ENCODE measurements around the gene MIPEP. TPM values are rescaled to one million over a fixed set of nuclear protein-coding genes. Genes with fewer than 3 reads are reported as not detected.

Gene MIPEP
- total and polyA plus RNA-seq, 10 of the 15 experiments (the other 5 are each of a cell fraction or from before 2014, with no cell fraction given): 15.6 to 56.2 (median 29.8) TPM

DNA sequence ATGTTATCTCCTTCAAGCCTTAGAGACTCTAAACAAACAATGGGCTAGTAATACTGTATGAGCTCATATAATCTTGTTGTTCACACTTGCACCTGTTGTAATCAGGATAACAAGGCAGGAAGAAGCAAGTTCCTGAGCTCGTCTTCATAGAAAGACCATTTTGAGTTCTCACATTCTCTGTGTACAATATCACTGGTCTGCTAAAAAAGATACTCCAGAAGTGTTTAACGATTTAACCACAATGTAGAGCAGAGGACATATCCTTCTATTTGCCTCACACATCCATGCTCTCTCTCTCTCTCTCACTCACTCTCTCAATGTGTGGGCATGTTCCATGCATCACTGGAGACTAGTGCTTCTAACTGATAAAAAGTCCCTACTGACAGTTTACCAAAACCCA, 122.9 kb downstream of the MIPEP start (continued):
- TF ChIP-seq, protein P1, sequence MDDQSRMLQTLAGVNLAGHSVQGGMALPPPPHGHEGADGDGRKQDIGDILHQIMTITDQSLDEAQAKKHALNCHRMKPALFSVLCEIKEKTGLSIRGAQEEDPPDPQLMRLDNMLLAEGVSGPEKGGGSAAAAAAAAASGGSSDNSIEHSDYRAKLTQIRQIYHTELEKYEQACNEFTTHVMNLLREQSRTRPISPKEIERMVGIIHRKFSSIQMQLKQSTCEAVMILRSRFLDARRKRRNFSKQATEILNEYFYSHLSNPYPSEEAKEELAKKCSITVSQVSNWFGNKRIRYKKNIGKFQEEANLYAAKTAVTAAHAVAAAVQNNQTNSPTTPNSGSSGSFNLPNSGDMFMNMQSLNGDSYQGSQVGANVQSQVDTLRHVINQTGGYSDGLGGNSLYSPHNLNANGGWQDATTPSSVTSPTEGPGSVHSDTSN (IDR thresholded peaks at IDR 0.05; ENCODE audit: insufficient replicate concordance, low read depth, low read length): no peak
- TF ChIP-seq MEF2B (IDR thresholded peaks at IDR 0.05; ENCODE audit: partially characterized antibody, poor library complexity, severe bottlenecking): no peak
- TF ChIP-seq RUNX3 (IDR thresholded peaks at IDR 0.05; ENCODE audit: low read length): peak; percentile 77
- TF ChIP-seq SUPT20H (IDR thresholded peaks at IDR 0.05; ENCODE audit: borderline replicate concordance, control insufficient read depth, low read depth, low read length): no peak
- TF ChIP-seq CBX3 (IDR thresholded peaks at IDR 0.05; ENCODE audit: borderline replicate concordance, low read depth): no peak

DNA sequence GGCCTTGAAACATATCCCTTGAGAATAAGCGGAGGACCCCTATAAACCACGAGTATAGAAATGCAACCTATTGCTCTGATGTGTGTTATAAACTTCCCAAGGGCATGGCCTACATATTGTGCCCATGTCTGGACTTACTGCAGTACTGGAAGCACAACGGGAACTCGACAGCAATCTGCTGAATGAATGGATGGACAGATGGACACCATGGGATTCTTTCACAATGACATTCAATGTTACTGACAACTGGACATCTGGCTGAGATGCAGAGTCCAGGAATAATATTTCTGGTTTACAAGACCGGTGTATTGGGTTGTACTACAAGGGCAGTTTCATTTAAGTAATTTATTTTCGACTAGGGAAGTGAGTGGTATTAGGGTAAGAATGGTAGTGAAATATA, 123.7 kb downstream of the MIPEP start:
- no peak for DNase-seq (ENCODE audit: low read depth, low spot score)
- WGBS (ENCODE audit: insufficient coverage, insufficient replicate concordance, low lambda C conversion rate, missing lambda C conversion rate): 89% methylated on average over 6 of the region's 6 CpGs
- H3K4me3 ChIP-seq: no peak overlapping the region
- ChIA-PET SMC1A (ENCODE audit: uncharacterized antibody, unreplicated experiment) (interaction anchor here (1.0 to 2.4 kb wide), 4 partner anchors 10 to 201 kb away, joined by 3 to 11 read pairs (median 4); no protein-coding TSS in a partner anchor), CTCF (interaction anchor here (1.4 kb wide), 1 partner anchor 7 kb away, joined by 3 read pairs; no protein-coding TSS in a partner anchor), RAD21 (ENCODE audit: unreplicated experiment) (interaction anchor here (1.0 kb wide), 1 partner anchor 46 kb away, joined by 4 read pairs; no protein-coding TSS in a partner anchor), POLR2A (no interaction called here)
- H4K20me1 ChIP-seq (ENCODE audit: control insufficient read depth, insufficient read depth): no peaks in the 10 kb centered on the region
- H3K9ac ChIP-seq (ENCODE audit: control insufficient read depth, insufficient read depth, low read length): no peak overlapping the region
- no peak for ATAC-seq
- intact Hi-C loops (cut with micrococcal nuclease; ENCODE audit: unreplicated experiment): no loop called here
- H2AFZ ChIP-seq (ENCODE audit: control insufficient read depth, low read depth, low read length): no peak overlapping the region
- no peaks in the 10 kb centered on the region for H3K9me3 ChIP-seq (replicated peaks; ENCODE audit: control insufficient read depth, insufficient read depth, low read length)
- no peak for FAIRE-seq
- peaks cover 24% of the 10 kb centered on the region for H3K4me1 ChIP-seq (ENCODE audit: control insufficient read depth, insufficient read depth, low read length)
- H3K36me3 ChIP-seq (ENCODE audit: control insufficient read depth in 2 of 2, insufficient read depth in 2 of 2, low read length in 1 of 2): no peaks in the 10 kb centered on the region
- BruUV-seq (replicated peaks): no TSS peak
- in situ Hi-C loops (cut with MboI): no loop called here
- no peaks in the 10 kb centered on the region for H3K79me2 ChIP-seq (ENCODE audit: control insufficient read depth, insufficient read depth, low read length)
- H3K4me2 ChIP-seq (ENCODE audit: control insufficient read depth, insufficient read depth): no peak overlapping the region
- H3K27ac ChIP-seq (ENCODE audit: control insufficient read depth, insufficient read depth): no peak overlapping the region
- H3K27me3 ChIP-seq (replicated peaks in 1 of 2; ENCODE audit: control insufficient read depth in 2 of 2, insufficient read depth in 2 of 2, low read length in 1 of 2): no peaks in the 10 kb centered on the region
- TF ChIP-seq FOS (IDR thresholded peaks at IDR 0.05; ENCODE audit: borderline replicate concordance, extremely low read depth, insufficient read length) (no peak), SP1 (IDR thresholded peaks at IDR 0.05; ENCODE audit: low read depth, low read length) (no peak), SMAD5 (IDR thresholded peaks at IDR 0.05; ENCODE audit: low read depth) (no peak), SRF (IDR thresholded peaks at IDR 0.05; ENCODE audit: low read depth in 2 of 2, low read length in 2 of 2) (no peak), RAD21 (IDR thresholded peaks at IDR 0.05; ENCODE audit: insufficient read depth, low read depth, low read length) (no peak), RELA (IDR thresholded peaks at IDR 0.05; ENCODE audit: borderline replicate concordance, partially characterized antibody) (no peak)
- TF ChIP-seq, protein P2, sequence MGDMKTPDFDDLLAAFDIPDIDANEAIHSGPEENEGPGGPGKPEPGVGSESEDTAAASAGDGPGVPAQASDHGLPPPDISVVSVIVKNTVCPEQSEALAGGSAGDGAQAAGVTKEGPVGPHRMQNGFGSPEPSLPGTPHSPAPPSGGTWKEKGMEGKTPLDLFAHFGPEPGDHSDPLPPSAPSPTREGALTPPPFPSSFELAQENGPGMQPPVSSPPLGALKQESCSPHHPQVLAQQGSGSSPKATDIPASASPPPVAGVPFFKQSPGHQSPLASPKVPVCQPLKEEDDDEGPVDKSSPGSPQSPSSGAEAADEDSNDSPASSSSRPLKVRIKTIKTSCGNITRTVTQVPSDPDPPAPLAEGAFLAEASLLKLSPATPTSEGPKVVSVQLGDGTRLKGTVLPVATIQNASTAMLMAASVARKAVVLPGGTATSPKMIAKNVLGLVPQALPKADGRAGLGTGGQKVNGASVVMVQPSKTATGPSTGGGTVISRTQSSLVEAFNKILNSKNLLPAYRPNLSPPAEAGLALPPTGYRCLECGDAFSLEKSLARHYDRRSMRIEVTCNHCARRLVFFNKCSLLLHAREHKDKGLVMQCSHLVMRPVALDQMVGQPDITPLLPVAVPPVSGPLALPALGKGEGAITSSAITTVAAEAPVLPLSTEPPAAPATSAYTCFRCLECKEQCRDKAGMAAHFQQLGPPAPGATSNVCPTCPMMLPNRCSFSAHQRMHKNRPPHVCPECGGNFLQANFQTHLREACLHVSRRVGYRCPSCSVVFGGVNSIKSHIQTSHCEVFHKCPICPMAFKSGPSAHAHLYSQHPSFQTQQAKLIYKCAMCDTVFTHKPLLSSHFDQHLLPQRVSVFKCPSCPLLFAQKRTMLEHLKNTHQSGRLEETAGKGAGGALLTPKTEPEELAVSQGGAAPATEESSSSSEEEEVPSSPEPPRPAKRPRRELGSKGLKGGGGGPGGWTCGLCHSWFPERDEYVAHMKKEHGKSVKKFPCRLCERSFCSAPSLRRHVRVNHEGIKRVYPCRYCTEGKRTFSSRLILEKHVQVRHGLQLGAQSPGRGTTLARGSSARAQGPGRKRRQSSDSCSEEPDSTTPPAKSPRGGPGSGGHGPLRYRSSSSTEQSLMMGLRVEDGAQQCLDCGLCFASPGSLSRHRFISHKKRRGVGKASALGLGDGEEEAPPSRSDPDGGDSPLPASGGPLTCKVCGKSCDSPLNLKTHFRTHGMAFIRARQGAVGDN (IDR thresholded peaks at IDR 0.05): no peak
- TF ChIP-seq, protein P3, sequence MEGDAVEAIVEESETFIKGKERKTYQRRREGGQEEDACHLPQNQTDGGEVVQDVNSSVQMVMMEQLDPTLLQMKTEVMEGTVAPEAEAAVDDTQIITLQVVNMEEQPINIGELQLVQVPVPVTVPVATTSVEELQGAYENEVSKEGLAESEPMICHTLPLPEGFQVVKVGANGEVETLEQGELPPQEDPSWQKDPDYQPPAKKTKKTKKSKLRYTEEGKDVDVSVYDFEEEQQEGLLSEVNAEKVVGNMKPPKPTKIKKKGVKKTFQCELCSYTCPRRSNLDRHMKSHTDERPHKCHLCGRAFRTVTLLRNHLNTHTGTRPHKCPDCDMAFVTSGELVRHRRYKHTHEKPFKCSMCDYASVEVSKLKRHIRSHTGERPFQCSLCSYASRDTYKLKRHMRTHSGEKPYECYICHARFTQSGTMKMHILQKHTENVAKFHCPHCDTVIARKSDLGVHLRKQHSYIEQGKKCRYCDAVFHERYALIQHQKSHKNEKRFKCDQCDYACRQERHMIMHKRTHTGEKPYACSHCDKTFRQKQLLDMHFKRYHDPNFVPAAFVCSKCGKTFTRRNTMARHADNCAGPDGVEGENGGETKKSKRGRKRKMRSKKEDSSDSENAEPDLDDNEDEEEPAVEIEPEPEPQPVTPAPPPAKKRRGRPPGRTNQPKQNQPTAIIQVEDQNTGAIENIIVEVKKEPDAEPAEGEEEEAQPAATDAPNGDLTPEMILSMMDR (IDR thresholded peaks at IDR 0.05 in 2 of 3, conservative IDR thresholded peaks at IDR 0.05 in 1 of 3; ENCODE audit: control insufficient read depth in 2 of 3, extremely low read depth in 1 of 3, insufficient read depth in 1 of 3, low read depth in 3 of 3, low read length in 3 of 3): no peak
- TF ChIP-seq, protein P4, sequence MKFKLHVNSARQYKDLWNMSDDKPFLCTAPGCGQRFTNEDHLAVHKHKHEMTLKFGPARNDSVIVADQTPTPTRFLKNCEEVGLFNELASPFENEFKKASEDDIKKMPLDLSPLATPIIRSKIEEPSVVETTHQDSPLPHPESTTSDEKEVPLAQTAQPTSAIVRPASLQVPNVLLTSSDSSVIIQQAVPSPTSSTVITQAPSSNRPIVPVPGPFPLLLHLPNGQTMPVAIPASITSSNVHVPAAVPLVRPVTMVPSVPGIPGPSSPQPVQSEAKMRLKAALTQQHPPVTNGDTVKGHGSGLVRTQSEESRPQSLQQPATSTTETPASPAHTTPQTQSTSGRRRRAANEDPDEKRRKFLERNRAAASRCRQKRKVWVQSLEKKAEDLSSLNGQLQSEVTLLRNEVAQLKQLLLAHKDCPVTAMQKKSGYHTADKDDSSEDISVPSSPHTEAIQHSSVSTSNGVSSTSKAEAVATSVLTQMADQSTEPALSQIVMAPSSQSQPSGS (IDR thresholded peaks at IDR 0.05; ENCODE audit: low read length): no peak

All from GM12878 (cell line).